Activated CD4-positive, alpha-beta T cell treated with anti-CD3 and anti-CD28 coated beads, Interleukin-2, Interleukin-4, amounts not matched to agents 100 ng/mL and 50 ng/mL, durations not matched to agents 16 hours and 8 hours (primary cell): Measurements from ENCODE around the gene NT5C1B.

Source experiments
- DNase-seq: peaks from one replicate; pipeline ENCODE4 v3.0.0-alpha.2; 2020; ENCODE audit warnings: low spot score

Gene NT5C1B

DNA sequence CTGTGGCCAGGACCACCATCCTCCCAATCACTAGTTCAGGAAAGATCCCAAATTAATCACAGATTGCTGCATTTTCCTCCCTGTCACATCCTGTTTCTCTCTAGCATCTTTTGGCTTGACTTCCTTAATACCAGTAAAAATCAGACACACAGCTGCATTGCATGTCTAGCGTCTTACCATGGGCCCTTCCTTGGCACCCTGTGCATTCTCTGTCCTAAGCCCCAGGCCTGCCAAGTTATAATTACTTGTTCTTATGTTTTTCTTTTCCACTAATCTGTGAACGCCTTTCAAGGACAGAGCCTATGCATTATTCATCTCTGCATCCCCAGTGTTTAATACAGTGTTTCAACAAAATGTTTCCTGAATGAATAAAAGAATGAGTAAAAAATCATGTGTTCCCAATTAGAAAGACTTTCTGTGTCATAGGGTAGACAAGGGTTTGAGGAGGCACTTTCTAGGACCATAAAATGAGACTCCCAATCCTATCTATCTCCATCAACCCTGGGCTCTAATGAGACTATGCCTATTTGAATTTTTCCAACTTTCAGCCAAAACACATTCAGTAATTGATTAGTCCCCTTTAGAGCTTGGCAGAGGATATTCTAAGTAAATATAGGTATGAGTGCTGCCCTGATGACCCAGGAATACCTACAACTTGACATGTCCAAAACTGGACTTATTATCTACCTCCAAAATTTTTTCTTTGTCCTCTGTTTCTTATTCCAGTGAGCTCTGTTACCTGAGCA, 10.3 kb upstream of the NT5C1B start:
- DNase-seq, result no peak

DNA sequence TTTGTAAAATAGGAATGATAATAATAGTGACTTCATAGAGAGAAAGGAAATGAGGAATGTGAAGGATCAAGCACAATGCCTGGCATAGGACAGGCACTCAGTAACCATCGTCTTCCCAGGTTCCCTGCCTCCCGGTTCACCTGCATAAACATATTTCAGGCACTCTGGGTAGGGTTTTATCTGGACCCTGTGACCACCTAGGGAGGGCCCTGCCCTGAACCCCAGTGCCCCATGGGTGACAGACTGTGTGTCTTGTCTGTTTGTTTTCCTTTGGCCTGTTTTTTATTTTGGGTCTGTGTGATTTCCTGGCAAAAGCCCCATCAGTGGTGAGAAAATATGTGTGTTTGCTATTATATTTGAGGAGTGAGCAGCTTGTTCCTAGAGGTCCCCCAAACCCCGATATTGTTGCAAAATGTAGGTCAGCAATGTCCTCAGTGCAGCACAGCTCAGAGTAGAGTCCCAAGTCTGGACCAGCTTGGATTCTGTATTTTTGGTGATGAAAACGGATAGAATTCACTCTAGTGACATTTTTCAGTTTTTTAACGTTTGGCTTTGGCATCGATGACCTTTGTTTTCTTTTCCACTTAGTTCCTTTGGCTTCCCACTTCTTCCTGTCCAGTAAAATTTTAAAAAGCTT, 9.6 kb upstream of the NT5C1B start:
- DNase-seq, result no peak

DNA sequence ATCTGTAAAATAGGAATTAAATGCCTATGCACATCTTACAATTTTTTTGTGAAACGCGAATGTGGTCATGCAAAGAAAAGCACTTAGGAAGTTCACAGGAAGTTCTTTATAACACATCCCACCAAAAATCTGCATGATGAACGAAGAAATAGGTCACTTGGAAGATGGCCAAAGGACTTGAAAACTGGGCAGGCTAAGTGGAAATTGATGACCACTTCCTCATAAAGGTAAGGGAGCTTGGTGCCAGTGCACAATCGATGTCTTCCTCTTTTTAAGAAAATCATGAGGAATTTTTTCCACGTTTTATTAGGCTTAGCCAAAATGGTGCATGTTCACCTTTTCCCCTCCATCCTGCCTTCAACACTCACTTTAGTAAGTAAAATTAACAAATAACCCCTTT, 8.2 kb upstream of the NT5C1B start:
- no peak for DNase-seq

DNA sequence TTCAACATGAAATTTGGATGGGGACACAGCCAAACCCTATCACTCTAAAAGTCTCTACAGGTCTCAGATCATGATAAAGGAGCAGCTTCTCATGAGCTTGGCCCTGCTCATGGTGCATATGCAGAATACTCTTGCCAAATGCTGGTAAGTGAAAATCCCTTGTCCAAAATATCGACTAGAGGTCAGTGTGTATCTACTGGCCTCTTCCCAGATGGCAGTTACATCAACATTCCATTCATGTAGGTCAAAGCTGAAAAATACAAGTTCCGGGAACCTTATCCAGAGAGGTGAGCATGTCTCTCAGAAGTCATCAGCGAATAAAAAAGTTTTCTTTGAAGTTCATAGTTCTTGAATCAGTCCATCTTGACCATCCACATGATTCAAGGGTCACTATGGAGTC, 7.6 kb upstream of the NT5C1B start:
- no peak for DNase-seq

DNA sequence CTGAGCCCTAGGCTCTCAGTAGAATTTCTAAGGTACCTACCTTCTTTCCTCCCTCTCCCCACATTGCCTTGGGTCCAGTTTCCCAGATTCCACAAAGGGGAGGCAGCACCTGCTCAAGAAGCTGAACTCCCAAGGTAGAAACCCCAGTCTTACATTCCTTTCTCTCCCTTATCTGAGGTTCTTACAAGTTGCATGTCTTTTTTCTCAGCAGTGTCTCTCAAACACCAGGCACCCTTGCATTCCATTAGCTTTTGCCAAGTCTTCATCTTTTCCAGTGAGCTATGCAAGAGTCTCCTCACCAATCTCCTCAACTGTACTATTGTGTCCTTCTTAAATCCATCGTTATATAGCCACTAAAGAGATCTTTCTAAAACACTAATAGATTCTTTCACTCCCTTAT, 4.1 kb upstream of the NT5C1B start:
- no peak for DNase-seq

DNA sequence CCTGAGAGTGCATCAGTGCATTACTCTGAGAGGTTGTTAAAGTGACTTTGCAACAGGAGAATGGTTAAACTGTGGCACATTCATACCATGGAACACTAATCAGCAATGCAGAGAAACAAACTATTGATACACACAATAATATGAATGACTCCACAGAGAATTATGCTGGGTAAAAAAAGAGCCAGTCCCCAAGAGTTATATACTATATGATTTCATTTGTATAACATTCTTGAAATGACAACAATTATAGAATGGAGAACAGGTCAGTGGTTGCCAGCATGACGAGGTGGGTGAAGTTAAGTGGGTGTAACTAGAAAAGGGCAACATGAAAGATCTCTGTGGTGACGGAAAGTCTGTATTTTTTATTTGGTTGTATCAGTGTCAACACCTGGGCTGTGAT, 3.0 kb upstream of the NT5C1B start:
- no peak for DNase-seq

DNA sequence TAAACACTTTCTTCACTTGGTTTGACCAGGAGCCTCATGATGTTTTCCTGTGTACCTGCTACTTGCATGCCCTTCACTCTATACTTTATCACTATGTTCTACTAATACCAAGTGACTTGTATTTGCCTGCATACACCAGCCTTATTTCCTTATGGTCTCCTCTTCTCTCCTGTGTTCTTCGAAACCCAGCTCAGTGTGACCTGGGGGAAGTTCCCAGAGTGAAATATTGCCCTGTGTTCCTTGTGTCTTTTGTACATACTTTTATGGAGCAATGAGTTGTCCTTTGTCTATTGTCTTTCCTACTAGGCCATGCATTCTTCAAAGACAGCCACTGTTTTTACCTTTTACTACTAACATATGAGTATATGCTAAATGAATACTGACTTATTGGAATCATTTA, 567 bp downstream of the NT5C1B start:
- no peak for DNase-seq

DNA sequence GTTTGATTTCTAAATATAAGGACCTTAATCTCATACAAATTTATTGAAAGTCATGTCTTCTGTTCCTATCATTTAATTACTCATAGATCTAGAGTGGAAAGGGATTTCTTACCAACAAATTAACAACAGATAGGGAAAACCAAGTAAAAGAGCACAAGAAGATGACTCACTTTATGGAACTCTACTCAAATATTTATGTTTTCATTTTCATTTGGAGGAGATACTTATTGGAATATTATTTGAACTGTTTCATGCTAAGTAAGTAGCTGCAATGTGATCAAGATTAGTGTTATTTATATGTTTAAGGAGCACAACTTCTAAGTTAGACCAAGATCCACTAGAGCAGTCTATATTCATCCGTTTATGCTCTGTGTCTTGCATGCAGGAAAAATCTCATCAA, 1.3 kb downstream of the NT5C1B start:
- DNase-seq, result no peak

DNA sequence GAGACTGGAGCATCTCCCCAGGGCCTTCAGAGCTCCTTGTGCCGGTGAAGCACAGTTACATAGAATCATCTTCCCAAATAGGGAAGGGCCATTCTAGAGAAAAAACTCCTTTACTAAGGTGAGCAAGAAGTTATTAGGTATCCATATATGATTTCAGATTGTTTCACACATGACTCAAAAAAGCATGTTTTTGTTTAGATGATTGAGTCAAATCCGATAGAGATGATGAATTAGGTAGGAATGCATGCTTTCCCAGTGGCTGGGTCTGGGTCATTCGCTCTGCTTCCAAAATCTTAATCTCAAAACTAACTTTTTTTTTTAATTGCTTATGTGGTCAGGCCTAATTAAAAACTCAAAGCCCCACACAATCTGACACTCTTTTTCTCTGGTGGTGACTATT, 3.8 kb downstream of the NT5C1B start:
- DNase-seq, result no peak

DNA sequence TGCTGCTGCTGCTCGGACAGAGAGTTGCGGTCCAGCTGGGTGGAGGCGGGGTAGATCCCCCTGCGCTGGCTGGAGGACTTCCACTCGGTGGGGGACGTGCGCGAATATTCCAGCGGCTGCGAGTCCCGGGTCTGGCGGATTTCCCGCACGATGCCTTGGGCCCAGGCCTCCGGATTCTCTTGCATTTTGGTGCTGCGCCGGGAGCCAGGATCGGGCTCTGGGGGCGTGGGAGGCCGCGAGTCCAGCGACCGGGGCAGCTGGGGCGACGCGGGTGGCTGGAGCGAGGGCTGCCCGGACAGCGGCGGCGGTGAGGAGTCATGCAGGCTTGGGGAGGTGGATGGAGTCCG, 4.8 kb downstream of the NT5C1B start:
- no peak for DNase-seq

DNA sequence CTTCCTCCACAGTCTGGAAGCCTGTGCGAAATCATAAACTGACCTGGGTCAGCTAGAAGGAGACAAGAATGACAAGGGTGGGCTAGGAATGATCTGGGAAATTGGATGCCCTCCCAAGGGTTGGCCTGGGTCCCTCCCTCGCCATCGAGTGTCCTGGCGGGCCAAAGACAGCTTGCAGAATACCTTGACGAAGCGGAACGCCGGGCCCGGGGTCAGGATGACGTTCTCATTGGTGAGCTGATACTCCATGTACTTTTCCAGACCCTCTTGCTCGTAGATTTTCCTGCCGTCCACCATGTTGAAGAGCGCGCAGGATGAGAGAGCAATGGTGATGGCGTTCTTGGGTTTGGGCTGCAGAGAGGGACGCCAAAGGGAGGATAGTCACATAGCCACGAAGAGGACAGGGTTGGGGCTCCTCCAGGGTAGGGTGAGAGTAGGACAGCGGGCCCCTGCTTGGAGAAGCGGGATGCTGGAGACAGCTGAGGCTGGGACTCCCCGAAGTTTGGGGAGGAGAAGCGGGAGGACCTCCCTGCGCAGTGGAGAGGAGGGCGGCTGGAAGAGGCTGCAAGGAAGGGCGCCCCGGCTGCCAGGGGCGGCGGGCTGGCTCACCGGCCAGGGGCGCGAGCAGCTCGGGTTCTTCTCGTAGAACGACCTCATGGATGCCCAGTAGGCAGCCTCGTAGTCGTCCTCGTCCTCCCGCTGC, 5.3 kb downstream of the NT5C1B start:
- no peak for DNase-seq

DNA sequence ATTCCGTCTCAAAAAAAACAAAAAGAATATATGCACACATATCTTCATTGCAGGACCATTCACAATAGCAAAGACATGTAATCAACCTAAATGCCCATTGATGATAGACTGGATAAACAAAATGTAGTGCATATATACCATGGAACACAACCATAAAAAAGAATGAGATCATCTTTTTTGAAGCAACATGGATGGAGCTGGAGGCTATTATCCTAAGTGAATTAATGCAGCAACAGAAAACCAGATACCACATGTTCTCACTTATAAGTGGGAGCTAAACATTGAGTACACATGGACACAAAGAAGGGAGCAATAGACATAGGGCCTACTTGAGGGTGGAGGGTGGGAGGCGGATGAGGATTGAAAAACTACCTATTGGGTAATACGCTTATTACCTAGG, 8.8 kb downstream of the NT5C1B start:
- no peak for DNase-seq

DNA sequence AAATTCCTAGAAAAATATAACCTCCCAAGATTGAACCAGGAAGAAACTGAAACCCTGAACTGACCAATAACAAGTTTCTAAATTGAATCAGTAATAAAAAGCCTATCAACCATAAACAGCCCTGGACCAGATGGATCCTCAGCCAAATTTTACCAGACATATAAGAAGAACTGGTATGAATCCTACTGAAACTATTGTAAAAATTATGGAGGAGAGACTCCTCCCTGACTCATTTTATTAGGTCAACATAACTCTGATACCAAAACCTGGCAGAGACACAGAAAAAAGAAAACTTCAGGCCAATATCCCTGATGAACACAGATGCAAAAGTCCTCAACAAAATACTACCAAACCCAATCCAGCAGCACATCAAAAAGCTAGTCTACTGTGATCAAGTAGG, 11.3 kb downstream of the NT5C1B start:
- DNase-seq, result no peak

DNA sequence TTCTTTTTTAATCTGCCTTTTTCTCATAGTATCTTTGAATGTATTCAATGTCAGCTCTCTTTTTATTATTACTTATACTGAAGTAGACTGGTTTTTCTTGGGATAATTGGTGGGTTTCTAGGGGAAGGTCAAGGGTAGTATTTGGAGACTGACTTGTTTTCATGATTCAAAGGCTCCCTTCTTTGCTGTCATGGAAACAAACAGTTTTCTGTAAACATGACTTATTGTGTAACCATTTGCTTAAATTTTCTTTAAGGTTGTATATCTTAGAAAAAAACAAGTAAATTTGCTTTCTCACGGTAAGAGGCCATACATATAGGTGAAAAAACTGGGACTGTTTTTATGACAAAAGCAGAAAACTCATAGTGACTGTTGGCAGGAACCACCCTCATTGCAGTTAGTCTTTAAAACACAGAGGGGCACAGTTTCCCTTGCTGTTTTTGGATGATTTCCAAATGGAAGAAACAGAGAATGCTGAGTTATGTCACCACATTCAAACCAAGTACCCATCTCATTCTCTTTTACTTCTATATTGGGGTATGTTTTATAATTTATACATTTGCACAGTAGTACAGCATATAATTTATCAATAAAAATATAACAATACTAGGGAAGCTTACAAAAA, 23.1 kb downstream of the NT5C1B start:
- DNase-seq, result no peak

DNA sequence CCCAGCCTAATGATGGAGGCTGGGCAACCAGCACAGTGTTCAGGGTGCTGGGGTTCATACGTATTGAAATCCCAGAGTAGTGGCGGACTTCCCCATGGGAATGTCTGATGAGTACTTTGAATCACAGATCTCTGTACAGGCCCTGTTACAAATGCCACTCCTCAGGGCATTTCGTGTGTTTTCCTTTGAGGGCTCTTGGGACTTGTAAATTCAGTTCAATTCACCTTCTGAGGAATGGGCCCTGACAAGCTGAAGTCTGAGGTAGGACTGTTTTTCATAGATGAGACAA, 28.6 kb downstream of the NT5C1B start:
- DNase-seq, result no peak

DNA sequence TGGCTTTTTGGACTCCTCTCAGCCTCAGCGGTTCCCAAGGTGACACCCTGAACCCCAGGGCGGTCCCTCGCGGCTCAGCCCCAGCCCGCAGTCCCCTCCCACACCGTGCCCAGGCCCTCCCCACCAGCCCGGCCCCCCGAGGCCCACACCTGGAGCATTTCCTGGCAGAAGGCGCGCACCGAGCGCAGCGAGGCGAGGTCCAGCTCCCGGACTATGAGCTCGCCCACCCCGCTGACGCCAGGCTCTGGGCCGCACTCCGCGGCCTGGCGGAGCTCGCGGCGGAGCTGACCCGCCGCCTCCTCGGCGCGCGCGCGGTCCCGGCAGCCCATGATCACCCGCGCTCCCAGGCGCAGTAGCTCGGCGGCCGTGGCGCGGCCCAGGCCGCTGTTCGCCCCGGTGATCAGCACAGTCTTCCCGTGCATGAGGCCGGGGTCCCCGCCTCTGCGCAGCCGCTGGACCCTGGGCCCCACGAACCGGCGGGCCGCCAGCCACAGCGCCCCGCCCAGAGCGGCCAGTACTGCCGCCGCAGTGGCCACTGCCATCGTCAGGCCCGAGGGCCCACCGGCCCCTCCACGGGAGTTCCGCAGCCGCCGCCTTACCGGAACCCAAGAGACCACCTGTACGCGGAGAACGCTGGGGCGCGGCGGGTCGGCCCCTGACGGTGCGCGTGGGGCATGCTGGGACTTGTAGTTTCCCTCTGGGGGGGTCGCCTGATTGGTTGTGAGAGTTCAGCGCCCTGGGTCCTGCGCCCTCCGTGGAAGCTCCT, 29.2 kb downstream of the NT5C1B start, which contains the start of gene RDH14:
Gene RDH14, minus strand, starts transcription at position 623 of the 766 bp plus-strand sequence. Its CDS starts 81 bp downstream, at position 542.
- peak; percentile 91 for DNase-seq

DNA sequence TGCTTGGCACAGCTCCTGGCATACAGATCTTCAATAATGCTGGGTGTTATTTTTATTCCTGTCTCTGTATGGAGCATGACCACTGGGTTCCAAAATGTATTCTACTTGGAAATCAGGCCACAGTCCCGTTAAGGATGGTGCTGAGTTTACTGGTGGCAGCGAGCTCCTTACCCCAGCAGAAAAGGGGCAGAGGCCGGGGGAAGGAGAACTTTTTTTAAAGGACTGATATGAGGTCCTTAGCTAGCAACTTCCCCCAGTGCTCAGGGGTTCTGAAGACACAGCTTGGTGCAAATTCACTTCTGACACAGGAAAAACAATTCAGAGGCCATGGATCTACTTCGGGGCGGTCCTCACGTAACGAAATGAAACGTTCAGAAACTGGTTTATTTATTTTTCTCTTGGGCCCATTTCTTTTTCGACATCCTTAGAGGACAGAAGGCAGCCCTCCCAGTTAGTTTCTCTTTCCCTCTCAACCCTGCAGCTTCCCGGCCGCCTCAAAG, 29.8 kb downstream of the NT5C1B start:
- no peak for DNase-seq

DNA sequence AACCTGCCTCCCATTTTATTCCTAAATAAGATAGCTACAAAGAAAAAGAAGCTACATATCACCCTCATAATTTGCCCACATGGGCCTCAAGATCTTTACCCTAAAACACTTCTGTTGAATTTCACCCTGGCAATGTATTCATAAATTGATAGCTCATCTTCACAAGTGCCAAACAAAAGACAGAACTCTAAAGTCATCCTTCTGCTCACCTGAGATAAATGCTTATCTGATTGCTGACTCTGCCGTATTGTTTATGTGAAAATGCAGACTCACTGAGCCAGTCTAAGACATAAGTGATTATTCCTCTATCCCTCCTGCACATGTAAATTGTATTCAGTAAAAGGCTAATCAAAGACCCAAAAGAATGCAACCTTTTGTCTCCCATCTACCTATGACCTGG, 30.9 kb downstream of the NT5C1B start:
- no peak for DNase-seq

DNA sequence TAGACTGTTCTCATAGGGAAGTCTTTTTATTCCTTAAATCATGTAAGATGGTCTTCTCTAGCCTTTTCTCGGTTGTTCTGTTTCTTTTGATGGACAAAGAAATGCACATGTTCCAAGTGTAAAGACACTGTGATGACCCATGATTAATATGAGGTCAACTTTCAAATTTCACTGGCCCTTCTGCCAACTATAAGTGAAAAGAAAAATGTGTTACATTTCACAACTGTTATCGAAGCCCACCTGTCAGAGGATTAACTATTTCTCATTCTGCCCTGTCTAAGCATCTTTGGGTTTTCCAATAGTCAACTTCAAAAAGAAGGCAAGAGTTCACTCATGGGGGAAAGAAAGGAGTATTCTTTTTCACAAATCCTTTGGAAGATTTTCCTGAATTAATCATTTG, 32.2 kb downstream of the NT5C1B start:
- DNase-seq, result no peak

DNA sequence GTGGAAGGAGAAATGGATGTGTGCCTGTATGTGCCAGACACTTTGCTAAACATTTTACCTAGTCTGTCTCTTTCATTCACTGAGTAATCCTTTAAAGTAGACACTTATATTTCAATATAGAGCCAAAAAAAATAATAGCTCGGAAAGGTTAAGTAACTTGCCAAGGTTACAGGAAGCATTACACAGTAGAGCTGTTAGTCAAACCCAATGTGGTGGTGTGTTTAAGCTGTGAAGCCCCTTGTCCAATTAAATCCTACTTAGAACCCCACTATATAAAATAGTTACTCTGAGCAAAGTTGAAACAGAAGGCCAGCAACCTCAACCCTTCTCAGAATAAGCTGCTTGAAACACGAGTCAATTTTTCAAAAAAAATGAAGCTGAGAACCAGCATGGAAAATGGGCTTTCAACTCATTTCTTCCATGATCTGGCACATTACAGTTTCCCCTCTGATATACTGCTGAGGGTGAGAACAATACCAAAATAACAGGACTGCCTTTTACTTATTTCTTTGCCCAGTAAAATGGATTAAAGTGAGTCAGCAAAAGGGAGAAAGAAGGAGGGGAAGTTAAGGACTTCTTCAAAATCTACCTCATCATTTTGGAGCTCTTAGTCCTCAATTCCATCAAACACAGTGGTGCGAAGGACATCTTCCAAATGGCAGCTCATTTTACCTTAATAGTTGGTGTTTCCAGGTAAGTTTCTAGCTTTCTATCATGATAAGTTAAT, 36.9 kb downstream of the NT5C1B start:
- DNase-seq, result no peak

DNA sequence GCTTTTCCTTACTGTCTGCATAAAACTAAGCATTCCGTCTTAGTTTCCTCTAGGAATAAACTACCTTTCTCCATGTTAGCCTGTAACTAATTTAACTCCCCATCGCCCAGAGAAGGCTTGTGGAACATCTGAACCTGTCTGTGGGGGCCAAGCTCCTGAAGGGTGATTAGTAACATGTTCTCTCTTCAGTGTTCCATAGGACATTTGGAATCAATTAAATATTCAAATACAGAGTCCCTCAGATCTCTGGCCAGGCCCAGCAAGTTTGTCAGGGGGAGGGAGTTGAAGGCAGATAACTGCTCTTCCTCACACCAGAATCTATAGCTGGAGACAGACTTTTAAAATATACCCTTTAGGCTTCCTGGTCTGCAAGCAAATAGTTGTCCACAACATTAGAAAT, 37.7 kb downstream of the NT5C1B start:
- no peak for DNase-seq

DNA sequence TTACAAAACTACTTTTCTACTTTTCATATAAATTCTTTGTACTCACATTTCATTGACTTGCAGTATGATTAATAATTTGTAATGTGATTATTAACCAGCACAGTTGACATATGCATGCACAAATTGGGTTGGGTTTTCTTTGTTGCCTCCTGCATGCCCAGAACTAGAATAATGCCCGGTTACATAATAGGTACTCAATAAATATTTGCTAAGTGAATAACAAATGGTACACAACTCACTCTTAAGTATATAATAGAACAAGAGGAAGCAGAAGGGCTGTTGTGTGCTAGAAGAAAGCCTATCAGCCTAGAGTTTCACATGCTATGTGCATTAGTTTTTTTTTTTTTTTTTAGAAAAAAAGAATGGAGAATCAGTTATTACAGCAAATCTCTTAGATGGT, 38.2 kb downstream of the NT5C1B start:
- no peak for DNase-seq
